GM18511 (cell line): ENCODE measurements around the gene SAP30L.
A peak's percentile ranks its signal among the peaks of the same experiment; 100 is the strongest.

ENCODE experiments used
- ATAC-seq: cut with Tn5 transposase; IDR thresholded peaks from one replicate; pipeline ENCODE4 v1.9.1; 2021; ENCODE audit warnings: mild to moderate bottlenecking, moderate library complexity; ENCODE audit not compliant: unreplicated experiment

The SAP30L gene

GRCh38 chr5:154479160-154479943, 33.6 kb downstream of the SAP30L start:
- ATAC-seq: no peak

- no peak for ATAC-seq
Observed at GRCh38 chr5:154479944-154480750, 34.4 kb downstream of the SAP30L start.

- ATAC-seq: no peak
Observed at GRCh38 chr5:154480847-154481246, 35.0 kb downstream of the SAP30L start.

- no peak for ATAC-seq
Observed at GRCh38 chr5:154481584-154482381, 36.0 kb downstream of the SAP30L start.

- ATAC-seq: no peak
Observed at GRCh38 chr5:154482528-154483449, 37.0 kb downstream of the SAP30L start.

- no peak for ATAC-seq
Observed at GRCh38 chr5:154483654-154484392, 38.0 kb downstream of the SAP30L start.

- ATAC-seq: no peak
Observed at GRCh38 chr5:154484393-154485095, 38.7 kb downstream of the SAP30L start.

GRCh38 chr5:154485096-154485491, 39.3 kb downstream of the SAP30L start:
- no peak for ATAC-seq

GRCh38 chr5:154485850-154486426, 40.1 kb downstream of the SAP30L start:
- no peak for ATAC-seq

- no peak for ATAC-seq
Observed at GRCh38 chr5:154486427-154486866, 40.6 kb downstream of the SAP30L start.

- peak; percentile 99 for ATAC-seq
Observed at GRCh38 chr5:154487541-154487940, 41.7 kb downstream of the SAP30L start.

- no peak for ATAC-seq
Observed at GRCh38 chr5:154491941-154492340, 46.1 kb downstream of the SAP30L start.

- ATAC-seq: no peak
Observed at GRCh38 chr5:154493274-154493673, 47.5 kb downstream of the SAP30L start.

- no peak for ATAC-seq
Observed at GRCh38 chr5:154494036-154494435, 48.2 kb downstream of the SAP30L start.

- no peak for ATAC-seq
Observed at GRCh38 chr5:154498591-154498990, 52.8 kb downstream of the SAP30L start.

GRCh38 chr5:154498994-154499393, 53.2 kb downstream of the SAP30L start:
- no peak for ATAC-seq

GRCh38 chr5:154501566-154501965, 55.8 kb downstream of the SAP30L start:
- ATAC-seq: no peak

- ATAC-seq: no peak
Observed at GRCh38 chr5:154502180-154502579, 56.4 kb downstream of the SAP30L start.

- ATAC-seq: no peak
Observed at GRCh38 chr5:154503698-154504039, 57.9 kb downstream of the SAP30L start.
